ENCODE measurements around the gene GPR17. TPM values are rescaled to one million over a fixed set of nuclear protein-coding genes. Genes with fewer than 3 reads are reported as not detected.

GPR17 gene
- total RNA-seq, 2 experiments from 2014 or later = 0.22 TPM; not detected in 1

DNA sequence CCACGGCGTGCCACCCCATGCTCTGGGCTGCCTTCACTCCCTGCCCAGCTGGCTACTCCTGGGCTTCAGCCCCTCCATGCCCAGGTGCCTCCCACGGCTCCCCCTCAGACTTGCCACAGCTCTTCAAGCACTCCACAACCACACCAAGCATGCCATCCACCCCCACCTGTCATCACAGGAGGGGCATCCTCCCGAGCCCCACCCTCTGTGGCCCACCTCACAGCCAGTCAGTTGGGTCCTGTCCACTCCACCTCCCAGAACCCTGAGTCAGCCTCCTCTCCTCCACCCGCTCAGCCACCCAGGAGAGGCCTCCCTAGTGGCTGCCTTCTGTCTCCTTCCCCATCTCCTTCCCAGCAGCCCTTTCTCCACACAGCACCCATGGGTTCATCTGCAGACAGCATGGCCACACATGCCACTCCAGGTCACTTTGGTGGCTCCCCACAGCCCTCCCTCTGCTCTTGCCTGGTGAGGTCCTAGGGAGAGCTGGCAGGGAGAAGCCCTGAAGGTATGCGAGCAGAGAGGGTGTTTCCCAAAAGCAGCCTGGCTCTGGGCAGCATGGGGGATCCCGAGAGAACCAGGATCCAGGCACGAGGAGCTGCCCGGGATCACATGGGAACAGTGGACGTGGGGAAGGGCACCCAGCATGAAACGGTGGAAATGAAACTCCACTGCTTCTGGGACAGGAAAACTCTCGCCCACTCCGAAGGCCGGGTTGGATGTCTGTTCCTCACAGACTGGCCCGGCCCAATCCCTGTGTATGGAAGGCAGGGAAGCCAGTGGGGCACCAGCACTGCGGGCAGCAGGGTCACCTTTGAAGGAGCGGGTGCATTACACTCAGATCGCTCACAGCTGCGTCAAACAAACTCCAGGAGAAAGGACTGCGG, 26.6 kb downstream of the GPR17 start:
- intact Hi-C loops (cut with micrococcal nuclease; ENCODE audit: unreplicated experiment) = no loop called here
- H3K79me2 ChIP-seq (ENCODE audit: insufficient read depth, low read depth, low read length) = no peaks in the 10 kb centered on the region
- no peaks in the 10 kb centered on the region for H3K4me1 ChIP-seq (ENCODE audit: insufficient read depth, low read length, poor library complexity, severe bottlenecking)
- TF ChIP-seq EZH2phosphoT487 (IDR thresholded peaks at IDR 0.05; ENCODE audit: borderline replicate concordance, low read depth, low read length) = no peak
- TF ChIP-seq, protein P1, sequence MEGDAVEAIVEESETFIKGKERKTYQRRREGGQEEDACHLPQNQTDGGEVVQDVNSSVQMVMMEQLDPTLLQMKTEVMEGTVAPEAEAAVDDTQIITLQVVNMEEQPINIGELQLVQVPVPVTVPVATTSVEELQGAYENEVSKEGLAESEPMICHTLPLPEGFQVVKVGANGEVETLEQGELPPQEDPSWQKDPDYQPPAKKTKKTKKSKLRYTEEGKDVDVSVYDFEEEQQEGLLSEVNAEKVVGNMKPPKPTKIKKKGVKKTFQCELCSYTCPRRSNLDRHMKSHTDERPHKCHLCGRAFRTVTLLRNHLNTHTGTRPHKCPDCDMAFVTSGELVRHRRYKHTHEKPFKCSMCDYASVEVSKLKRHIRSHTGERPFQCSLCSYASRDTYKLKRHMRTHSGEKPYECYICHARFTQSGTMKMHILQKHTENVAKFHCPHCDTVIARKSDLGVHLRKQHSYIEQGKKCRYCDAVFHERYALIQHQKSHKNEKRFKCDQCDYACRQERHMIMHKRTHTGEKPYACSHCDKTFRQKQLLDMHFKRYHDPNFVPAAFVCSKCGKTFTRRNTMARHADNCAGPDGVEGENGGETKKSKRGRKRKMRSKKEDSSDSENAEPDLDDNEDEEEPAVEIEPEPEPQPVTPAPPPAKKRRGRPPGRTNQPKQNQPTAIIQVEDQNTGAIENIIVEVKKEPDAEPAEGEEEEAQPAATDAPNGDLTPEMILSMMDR (conservative IDR thresholded peaks at IDR 0.05; ENCODE audit: low read length) = no peak
- H3K4me2 ChIP-seq (ENCODE audit: low read length) = no peak overlapping the region
- H2AFZ ChIP-seq (ENCODE audit: low read length) = no peak overlapping the region
- no peaks in the 10 kb centered on the region for H4K20me1 ChIP-seq (ENCODE audit: insufficient read depth, low read length)
- H3K4me3 ChIP-seq (ENCODE audit: low read depth, low read length, poor library complexity, severe bottlenecking) = no peak overlapping the region
- H3K9me3 ChIP-seq (ENCODE audit: low read length) = no peaks in the 10 kb centered on the region
- no peaks in the 10 kb centered on the region for H3K36me3 ChIP-seq (ENCODE audit: insufficient read depth, low read length)
- no peaks in the 10 kb centered on the region for H3K9me2 ChIP-seq (ENCODE audit: insufficient read depth, low read length)
- CTCF ChIA-PET (ENCODE audit: unreplicated experiment) = no interaction called here
- no peak overlapping the region for H3K27ac ChIP-seq (ENCODE audit: low read depth, low read length, poor library complexity, severe bottlenecking)
- no TSS peak for BruUV-seq (replicated peaks)
- DNase-seq (ENCODE audit: low spot score) = no peak
- POLR2A ChIA-PET = no interaction called here

DNA sequence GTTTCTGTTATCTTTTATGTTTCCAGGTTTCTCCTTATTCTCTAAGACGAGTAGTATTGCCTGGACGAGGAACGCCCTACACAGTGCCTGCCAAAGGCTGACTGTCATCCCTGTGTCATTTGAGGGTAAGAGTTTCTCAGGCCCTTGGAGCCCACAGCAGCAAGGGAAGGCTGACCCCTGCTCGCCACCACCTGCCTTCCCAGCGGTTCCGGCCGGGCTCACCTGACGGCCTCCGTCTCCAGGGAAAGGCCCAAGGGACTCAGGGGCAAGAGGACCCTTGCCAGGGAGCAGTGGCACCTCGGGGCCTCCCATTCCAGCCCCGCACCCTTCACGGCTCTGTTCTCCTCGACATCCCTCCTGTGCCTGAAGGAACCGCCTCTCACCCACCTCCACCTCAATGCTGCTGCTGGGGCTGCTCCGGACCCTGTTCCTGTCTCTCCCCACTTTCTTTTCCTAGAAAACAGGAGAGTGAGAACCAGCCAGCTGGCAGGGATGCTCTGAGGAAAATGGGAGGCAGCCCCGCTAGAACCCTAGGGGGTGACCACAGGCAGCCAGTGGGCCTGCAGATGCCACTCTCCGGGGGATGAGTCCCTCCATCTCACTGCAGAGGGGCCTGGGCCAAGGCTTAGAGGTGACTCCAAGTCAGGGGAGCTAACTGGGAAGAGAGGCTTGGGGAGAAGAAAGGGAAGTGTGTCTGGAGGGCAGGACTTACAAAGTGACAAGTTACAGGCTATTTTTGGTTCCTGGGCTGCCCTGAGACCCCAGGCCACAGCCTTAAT, 27.5 kb downstream of the GPR17 start:
- ChIA-PET POLR2A (no interaction called here), CTCF (ENCODE audit: unreplicated experiment) (no interaction called here)
- intact Hi-C loops (cut with micrococcal nuclease; ENCODE audit: unreplicated experiment) = no loop called here

More for the DNA sequence above, 27.5 kb downstream of the GPR17 start:
- no peak for DNase-seq (ENCODE audit: low spot score)
- TF ChIP-seq EZH2phosphoT487 (IDR thresholded peaks at IDR 0.05; ENCODE audit: borderline replicate concordance, low read depth, low read length) = no peak
- TF ChIP-seq, protein P1 (conservative IDR thresholded peaks at IDR 0.05; ENCODE audit: low read length) = no peak
- H3K9me3 ChIP-seq (ENCODE audit: low read length) = no peaks in the 10 kb centered on the region
- no peak overlapping the region for H3K4me2 ChIP-seq (ENCODE audit: low read length)
- no peak overlapping the region for H3K4me3 ChIP-seq (ENCODE audit: low read depth, low read length, poor library complexity, severe bottlenecking)
- H3K9me2 ChIP-seq (ENCODE audit: insufficient read depth, low read length) = no peaks in the 10 kb centered on the region
- H3K79me2 ChIP-seq (ENCODE audit: insufficient read depth, low read depth, low read length) = no peaks in the 10 kb centered on the region
- no peaks in the 10 kb centered on the region for H3K4me1 ChIP-seq (ENCODE audit: insufficient read depth, low read length, poor library complexity, severe bottlenecking)
- H2AFZ ChIP-seq (ENCODE audit: low read length) = no peak overlapping the region
- no peaks in the 10 kb centered on the region for H3K36me3 ChIP-seq (ENCODE audit: insufficient read depth, low read length)
- no peak overlapping the region for H3K27ac ChIP-seq (ENCODE audit: low read depth, low read length, poor library complexity, severe bottlenecking)
- no TSS peak for BruUV-seq (replicated peaks)
- no peaks in the 10 kb centered on the region for H4K20me1 ChIP-seq (ENCODE audit: insufficient read depth, low read length)

Measured in OCI-LY7 (cell line).